ENCODE results near the gene TXNRD2.

TXNRD2 gene

DNA sequence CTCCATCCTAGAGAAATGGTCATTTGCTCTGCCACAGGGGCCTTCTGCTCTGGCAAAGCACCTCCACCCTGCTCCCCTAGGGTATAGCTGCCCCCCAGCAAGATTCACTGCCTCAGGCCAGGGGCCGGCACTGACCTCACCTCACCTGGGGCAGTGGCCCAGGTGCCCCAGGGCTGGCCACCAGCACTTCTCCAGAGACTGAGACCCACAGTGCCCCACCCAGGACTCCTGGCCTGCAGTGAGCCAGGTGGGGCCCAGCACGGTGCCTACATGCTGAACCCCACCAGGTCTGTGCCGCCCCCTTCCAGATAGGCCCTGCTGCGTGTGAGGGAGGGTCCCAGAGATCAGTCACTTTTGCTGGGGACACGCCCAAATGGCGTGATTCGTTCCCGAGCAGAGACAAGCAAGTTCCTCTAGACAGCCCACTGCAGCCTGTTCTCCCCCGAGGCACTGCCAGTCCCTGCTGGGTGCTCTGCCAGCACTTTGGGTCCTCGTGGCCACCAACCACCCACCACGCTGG lies 97.7 kb downstream of the TXNRD2 start:
- ATAC-seq (ENCODE audit: low read depth): no peak; the same call in 2 of the 3 replicates
- Histone ChIP-seq H3K27ac (ENCODE audit: poor library complexity, severe bottlenecking) (peak overlapping the region; percentile 47), H3K4me3 (ENCODE audit: severe bottlenecking) (no peak overlapping the region), H3K36me3 (ENCODE audit: low read depth) (no peaks in the 10 kb centered on the region; the same call in none of the 2 replicates), H3K27me3 (ENCODE audit: insufficient read depth, poor library complexity, severe bottlenecking) (no peaks in the 10 kb centered on the region), H3K9me3 (ENCODE audit: severe bottlenecking) (no peaks in the 10 kb centered on the region), H3K4me1 (ENCODE audit: insufficient read depth, poor library complexity, severe bottlenecking) (peaks cover 29% of the 10 kb centered on the region)
- DNase-seq (ENCODE audit: low spot score): no peak
- TF ChIP-seq, protein P1, sequence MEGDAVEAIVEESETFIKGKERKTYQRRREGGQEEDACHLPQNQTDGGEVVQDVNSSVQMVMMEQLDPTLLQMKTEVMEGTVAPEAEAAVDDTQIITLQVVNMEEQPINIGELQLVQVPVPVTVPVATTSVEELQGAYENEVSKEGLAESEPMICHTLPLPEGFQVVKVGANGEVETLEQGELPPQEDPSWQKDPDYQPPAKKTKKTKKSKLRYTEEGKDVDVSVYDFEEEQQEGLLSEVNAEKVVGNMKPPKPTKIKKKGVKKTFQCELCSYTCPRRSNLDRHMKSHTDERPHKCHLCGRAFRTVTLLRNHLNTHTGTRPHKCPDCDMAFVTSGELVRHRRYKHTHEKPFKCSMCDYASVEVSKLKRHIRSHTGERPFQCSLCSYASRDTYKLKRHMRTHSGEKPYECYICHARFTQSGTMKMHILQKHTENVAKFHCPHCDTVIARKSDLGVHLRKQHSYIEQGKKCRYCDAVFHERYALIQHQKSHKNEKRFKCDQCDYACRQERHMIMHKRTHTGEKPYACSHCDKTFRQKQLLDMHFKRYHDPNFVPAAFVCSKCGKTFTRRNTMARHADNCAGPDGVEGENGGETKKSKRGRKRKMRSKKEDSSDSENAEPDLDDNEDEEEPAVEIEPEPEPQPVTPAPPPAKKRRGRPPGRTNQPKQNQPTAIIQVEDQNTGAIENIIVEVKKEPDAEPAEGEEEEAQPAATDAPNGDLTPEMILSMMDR (IDR thresholded peaks at IDR 0.05; ENCODE audit: poor library complexity, severe bottlenecking): no peak

DNA sequence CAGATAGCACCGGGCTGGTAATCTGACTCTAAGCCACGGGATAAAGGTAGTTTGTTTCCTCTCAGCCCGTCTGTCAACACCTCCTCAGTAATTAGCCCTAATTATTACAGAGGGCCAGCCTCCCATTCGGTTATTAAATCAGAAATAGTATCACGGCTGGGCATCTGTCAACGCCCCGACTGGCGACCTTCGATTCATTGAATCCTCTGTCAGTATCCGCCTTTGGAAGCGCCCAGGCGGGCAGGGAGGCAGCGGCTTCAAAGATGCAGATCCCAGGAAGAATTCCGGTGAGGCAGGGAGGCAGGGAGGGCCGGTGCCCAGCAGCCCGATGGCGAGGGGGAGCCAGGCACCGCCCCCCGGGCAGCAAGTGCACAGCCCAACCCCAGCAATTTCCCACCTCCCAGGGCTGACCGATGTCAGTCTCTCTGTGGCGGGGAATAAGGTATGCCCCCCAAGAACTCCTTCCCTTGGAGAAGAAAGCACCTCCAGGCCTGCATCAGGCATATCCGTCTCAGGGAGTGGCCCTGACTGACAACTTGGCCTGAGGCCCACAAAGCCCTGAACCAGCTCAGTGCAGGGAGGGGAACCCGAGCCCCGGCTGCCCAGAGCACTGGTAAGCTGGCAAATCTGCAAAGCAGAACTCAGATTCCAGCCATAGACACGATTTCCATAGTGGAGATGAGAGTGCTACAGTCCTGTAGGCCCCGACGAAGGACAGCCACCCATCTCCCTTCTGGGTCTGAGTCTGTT lies 98.3 kb downstream of the TXNRD2 start:
- H3K27ac ChIP-seq (ENCODE audit: poor library complexity, severe bottlenecking): peak overlapping the region; percentile 47
- TF ChIP-seq, protein P1 (IDR thresholded peaks at IDR 0.05; ENCODE audit: poor library complexity, severe bottlenecking): no peak
- DNase-seq (ENCODE audit: low spot score): no peak
- no peaks in the 10 kb centered on the region for H3K27me3 ChIP-seq (ENCODE audit: insufficient read depth, poor library complexity, severe bottlenecking)
- no peak overlapping the region for H3K4me3 ChIP-seq (ENCODE audit: severe bottlenecking)
- H3K4me1 ChIP-seq (ENCODE audit: insufficient read depth, poor library complexity, severe bottlenecking): peaks cover 22% of the 10 kb centered on the region
- H3K36me3 ChIP-seq (ENCODE audit: low read depth): no peaks in the 10 kb centered on the region; the same call in none of the 2 replicates
- 0 out of 3 replicates have a peak, but pooled peaks have one; percentile 16 for ATAC-seq (ENCODE audit: low read depth)
- no peaks in the 10 kb centered on the region for H3K9me3 ChIP-seq (ENCODE audit: severe bottlenecking)

DNA sequence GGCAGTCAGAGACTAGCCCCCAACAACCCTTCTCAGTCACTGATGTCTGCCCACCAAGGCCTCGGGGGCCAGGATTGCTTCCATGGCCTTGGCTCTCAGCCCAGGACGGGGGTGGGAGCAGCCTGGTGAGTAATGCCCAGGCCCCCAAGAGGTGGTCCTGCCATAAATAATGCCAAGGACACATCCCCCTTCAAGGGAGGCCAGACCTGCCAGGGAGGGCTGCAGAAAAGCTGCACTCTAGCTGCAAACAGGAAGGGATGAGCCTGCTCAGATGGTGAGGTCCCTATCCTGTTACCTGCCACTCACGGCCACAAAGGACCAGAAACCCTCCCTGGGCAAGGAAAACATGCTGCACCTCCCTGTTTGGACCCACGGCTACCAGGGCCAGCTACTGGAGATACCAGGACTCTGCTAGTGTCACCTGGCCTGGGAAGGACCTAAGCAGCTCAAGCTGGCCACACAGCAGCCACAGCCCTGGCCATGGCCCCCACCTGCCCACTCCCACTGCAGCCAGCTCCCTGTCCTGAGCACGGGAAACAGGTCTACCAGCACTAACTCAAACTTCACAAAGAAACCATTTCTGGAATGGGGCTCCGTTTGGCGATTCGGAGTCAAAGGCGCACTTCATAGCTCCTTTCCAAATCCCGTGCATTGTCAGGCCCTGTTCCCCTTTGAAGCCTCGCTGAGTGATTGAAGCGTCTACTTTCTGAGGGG lies 99.1 kb downstream of the TXNRD2 start:
- Histone ChIP-seq H3K4me3 (ENCODE audit: severe bottlenecking) (no peak overlapping the region), H3K36me3 (ENCODE audit: low read depth) (no peaks in the 10 kb centered on the region; the same call in none of the 2 replicates), H3K9me3 (ENCODE audit: severe bottlenecking) (no peaks in the 10 kb centered on the region), H3K4me1 (ENCODE audit: insufficient read depth, poor library complexity, severe bottlenecking) (peaks cover 18% of the 10 kb centered on the region), H3K27me3 (ENCODE audit: insufficient read depth, poor library complexity, severe bottlenecking) (no peaks in the 10 kb centered on the region), H3K27ac (ENCODE audit: poor library complexity, severe bottlenecking) (no peak overlapping the region)
- TF ChIP-seq, protein P1 (IDR thresholded peaks at IDR 0.05; ENCODE audit: poor library complexity, severe bottlenecking): no peak
- no peak for ATAC-seq (ENCODE audit: low read depth)
- no peak for DNase-seq (ENCODE audit: low spot score)

DNA sequence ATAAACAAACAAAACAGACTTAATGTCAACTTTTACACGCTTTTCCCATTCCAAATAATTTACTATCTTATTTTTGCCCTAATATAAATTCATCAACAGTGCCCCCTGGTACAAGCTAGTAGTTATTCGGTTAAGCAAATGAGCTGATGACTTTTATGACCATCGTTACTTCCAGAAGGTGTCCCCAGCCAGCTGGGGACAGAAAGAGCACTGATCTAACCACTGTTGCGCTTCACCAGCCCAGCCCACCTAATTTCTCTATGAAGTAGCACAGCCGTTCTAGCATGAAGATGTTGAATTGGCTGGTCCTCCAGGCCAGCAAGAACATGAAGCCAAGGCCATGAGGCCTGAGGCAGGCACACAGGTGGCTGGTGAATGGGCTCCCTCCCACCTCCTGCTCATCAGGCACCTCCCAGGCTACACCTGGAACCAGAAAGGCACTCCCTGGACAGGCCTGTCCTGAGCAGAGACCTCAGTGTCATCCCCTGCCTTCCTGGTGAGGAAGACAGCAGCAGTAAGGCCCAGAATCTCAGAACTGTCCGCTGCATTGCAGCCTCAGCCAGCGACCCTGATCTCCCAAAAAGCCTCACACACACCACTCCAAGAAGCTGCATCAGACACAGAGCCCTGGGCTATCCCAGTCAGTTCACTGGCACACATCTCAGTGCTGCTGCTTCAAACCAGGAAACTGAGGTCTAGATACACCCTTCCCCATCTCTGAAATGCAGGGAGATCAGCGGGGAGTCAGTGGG lies 99.8 kb downstream of the TXNRD2 start:
- ATAC-seq (ENCODE audit: low read depth): no peak
- Histone ChIP-seq H3K4me3 (ENCODE audit: severe bottlenecking) (no peak overlapping the region), H3K27ac (ENCODE audit: poor library complexity, severe bottlenecking) (no peak overlapping the region)

More for the DNA sequence above, 99.8 kb downstream of the TXNRD2 start:
- DNase-seq (ENCODE audit: low spot score): no peak
- no peaks in the 10 kb centered on the region for H3K9me3 ChIP-seq (ENCODE audit: severe bottlenecking)
- peaks cover 18% of the 10 kb centered on the region for H3K4me1 ChIP-seq (ENCODE audit: insufficient read depth, poor library complexity, severe bottlenecking)
- H3K36me3 ChIP-seq (ENCODE audit: low read depth): no peaks in the 10 kb centered on the region; the same call in 1 of the 2 replicates
- TF ChIP-seq, protein P1 (IDR thresholded peaks at IDR 0.05; ENCODE audit: poor library complexity, severe bottlenecking): no peak
- no peaks in the 10 kb centered on the region for H3K27me3 ChIP-seq (ENCODE audit: insufficient read depth, poor library complexity, severe bottlenecking)
